Fibroblast of mammary gland (primary cell): ENCODE measurements around the gene PRKRA.

ENCODE experiments used
- DNase-seq: peaks from one replicate; pipeline ENCODE4 v3.0.0-alpha.2; 2010; ENCODE audit warnings: low read depth
- H3K4me3 ChIP-seq: 2 replicates; pipeline ENCODE4 v1.5.1; 2011; ENCODE audit warnings: low read depth, mild to moderate bottlenecking, low read length, moderate library complexity; ENCODE audit not compliant: control insufficient read depth
- TF ChIP-seq, protein P1 (sequence below): conservative IDR thresholded peaks from 2 replicates; pipeline ENCODE4 v1.5.1; 2011; ENCODE audit warnings: low read depth, low read length, inconsistent platforms; ENCODE audit not compliant: control insufficient read depth, insufficient read depth

Gene PRKRA

DNA sequence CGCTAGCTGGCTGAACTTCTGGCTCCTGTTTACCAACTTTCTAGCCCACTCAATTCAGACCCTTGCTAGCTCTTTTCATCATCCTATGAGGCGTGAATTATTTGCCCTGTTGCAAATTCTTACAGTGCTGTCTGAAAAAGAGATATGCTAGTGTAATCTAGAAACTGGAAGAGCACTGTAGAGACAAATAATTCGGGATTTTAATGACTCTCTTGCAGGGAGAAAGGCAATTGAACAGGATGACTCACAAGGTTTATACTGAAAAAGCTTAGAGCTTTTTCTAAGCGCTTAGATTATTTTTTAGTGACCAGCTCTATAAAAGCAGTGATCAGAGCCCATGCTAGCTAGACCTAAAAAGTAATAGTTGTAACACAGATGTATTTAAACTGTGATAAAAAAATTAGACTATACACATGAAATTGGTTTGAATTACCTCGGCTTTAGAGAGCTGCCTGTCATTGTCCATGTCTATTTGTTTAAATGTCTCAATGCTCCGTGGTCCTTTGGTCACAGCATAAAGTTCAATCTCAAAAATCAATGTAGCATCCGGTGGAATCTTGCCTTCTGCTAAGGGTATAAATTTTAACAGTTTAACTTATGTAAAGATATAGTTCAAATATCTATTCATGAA, 18.4 kb upstream of the PRKRA start:
- no peak overlapping the region for H3K4me3 ChIP-seq
- no peak for DNase-seq
- TF ChIP-seq, protein P1, sequence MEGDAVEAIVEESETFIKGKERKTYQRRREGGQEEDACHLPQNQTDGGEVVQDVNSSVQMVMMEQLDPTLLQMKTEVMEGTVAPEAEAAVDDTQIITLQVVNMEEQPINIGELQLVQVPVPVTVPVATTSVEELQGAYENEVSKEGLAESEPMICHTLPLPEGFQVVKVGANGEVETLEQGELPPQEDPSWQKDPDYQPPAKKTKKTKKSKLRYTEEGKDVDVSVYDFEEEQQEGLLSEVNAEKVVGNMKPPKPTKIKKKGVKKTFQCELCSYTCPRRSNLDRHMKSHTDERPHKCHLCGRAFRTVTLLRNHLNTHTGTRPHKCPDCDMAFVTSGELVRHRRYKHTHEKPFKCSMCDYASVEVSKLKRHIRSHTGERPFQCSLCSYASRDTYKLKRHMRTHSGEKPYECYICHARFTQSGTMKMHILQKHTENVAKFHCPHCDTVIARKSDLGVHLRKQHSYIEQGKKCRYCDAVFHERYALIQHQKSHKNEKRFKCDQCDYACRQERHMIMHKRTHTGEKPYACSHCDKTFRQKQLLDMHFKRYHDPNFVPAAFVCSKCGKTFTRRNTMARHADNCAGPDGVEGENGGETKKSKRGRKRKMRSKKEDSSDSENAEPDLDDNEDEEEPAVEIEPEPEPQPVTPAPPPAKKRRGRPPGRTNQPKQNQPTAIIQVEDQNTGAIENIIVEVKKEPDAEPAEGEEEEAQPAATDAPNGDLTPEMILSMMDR, result no peak

GRCh38 chr2:178457390-178457886, 6.5 kb upstream of the PRKRA start:
- H3K4me3 ChIP-seq, result no peak overlapping the region
- DNase-seq, result no peak
- TF ChIP-seq, protein P1, result no peak

DNA sequence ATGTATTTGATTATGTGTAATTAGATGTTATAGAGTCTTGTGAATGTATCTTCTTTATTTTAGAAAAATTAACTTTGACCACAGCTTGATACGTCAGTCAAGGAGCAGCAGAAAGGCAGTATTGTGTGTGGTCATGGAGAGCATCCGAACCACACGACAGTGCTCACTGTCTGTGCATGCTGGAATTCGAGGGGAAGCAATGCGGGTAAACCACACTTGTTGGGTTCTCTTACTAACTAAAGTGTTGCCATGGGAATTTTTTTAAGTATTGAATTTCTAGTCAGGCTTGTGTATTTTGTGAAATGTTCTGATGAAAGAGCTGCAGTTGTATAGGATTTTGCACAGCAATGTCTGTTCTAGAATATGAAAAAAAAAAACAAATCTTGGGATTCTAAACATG, 5.0 kb upstream of the PRKRA start:
- TF ChIP-seq, protein P1, result no peak
- DNase-seq, result no peak
- H3K4me3 ChIP-seq, result no peak overlapping the region

DNA sequence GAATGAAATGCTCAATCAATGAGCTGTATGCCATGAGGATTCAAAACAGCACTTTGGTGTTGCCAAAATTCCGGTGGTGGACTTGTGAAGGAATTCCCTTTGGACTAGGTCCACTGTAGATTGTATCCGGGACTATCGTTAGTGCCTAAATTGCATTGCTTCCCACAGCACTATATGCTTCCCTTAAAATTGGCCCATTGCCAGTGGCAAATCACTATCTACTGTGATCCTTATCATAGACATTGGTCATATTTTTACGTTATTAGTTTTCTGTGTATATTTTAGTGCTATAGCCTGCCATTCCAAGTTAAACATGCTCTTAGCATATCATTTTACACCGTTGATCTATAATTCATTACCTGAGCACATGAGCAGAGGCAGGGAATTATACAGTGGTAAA, 1.9 kb upstream of the PRKRA start:
- no peak overlapping the region for H3K4me3 ChIP-seq
- TF ChIP-seq, protein P1, result no peak
- no peak for DNase-seq

GRCh38 chr2:178452334-178452733, 1.4 kb upstream of the PRKRA start:
- H3K4me3 ChIP-seq, result no peak overlapping the region
- DNase-seq, result no peak
- TF ChIP-seq, protein P1, result no peak

DNA sequence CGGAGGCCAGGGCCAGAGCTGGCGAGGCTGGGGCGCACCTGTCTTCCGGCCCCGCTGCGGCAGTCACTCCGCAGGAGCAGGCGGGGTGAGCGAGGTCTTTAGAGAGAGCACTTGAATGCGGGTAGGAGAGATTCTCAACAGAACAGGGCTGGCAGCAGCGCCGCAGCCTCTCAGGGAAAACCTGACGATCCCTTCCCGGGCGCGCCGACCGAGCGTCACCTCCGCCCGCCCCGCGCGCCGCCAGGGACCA, 526 bp downstream of the PRKRA start:
- H3K4me3 ChIP-seq, result peak overlapping the region; percentile 84
- no peak for DNase-seq
- TF ChIP-seq, protein P1, result no peak
